Stimulated activated CD8-positive, alpha-beta memory T cell treated with anti-CD3 and anti-CD28 coated beads, Interleukin-12 subunit alpha, Interleukin-12 subunit beta, amount 100 ng/mL, for 24 hours (primary cell): ENCODE results near the gene ACOXL.

Source experiments
- DNase-seq: peaks from one replicate; pipeline ENCODE4 v3.0.0-alpha.2; 2020; ENCODE audit errors: extremely low read depth

ACOXL gene

DNA sequence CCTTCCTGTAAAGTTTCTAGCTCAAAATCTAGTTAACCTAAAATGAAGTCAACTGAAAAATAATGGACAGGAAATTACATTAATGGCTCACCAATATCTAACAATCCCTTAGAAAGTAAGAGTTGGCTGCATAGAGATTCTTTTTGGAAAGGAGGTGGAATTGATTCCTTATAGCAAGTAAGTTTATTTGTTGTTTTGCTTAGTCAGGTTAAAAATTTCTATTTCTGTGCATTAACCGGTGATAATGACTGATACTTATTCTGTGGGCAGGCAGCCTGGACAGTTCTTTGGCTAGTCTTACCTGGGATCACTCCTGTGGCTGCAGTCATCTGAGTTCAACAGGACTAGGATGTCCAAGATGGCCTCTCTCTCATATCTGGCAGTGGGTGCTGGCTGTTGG lies 381.5 kb downstream of the ACOXL start:
- DNase-seq = no peak

GRCh38 chr2:111116011-111116746 lies 383.8 kb downstream of the ACOXL start:
- DNase-seq = no peak

DNA sequence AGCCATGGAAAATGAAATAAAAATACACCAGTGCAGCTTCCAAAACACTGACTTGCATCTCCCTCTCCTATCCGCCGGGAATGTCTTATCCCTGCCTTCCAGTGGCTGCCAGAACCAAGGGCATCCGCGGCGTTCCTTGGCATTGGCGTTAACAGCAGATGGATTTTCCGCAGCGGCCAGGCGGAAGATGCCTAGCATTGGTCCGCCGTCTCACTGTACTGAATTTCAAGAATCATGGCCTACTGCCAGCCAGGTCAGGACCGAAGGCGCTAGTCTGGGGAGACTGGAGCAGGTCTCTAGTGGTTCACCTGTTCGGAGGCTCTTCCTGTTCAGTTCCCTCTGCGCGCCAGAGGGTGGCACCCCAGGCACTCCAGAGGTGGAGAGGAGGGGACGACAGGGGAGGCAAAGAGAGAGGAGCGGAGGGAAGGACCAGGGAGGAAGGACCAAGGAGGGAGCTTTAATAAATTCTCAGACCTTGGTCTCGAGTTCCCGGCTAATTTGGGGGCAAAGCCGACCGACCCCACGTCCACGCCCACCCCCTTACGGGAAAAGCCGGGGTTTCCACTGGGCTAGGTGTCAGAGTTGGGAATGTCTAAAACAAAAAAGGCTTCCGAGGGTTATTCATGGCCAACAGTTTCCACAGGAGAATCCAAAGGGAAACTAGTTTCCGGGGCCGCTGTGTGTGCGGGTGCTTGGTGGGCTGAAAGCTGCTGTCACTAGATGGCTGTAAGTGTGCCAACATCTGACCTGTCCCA lies 384.6 kb downstream of the ACOXL start:
- DNase-seq = no peak

DNA sequence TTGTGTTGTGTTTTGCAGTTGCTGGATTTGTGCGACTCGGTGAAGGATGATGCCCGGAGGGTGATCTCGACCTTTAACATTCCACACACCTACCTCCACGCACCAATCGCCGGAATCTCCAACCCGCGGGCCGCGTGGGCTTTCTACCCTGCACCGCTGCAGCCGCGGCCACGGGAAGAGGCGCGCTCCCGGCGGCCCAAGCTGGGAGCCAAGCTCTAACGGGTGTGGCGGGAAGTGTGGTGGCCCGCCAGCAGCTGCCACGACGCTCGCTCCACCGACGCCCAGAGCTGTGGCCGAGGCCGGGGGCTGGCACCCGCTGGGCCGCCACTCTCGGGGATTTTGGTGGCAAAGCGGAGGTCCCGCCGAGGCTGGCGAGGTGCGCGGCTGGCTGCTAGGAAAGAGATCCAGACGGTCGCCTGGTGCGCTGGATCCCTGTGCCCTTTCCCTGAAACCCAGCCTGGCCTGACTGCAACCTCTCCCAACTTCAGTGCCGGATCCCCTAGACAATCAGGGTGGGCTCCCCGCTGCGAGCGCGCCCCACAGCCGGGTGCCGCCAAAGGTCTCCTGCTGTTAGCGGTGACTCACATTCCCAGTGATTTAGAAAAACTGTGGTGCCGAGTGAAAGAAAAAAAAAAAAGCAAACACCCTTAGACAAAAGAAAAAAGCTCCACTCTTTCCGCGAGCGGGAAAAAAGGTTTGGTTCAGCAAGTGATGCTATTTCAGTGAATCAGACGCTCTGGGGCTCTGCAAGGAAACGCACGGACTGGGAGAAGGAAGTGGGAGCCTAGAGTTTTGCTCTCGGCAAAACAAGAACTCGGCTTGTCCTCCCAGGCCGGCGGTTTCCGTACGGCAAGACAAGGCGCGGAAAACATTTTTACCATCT lies 385.5 kb downstream of the ACOXL start:
- no peak for DNase-seq

- no peak for DNase-seq
These were observed 386.2 kb downstream of the ACOXL start for GRCh38 chr2:111118481-111118980.

- no peak for DNase-seq
These were observed 386.8 kb downstream of the ACOXL start for GRCh38 chr2:111118981-111119821.

GRCh38 chr2:111119822-111120252 lies 387.5 kb downstream of the ACOXL start:
- DNase-seq = no peak

GRCh38 chr2:111120253-111121027 lies 388.1 kb downstream of the ACOXL start, which contains the start of gene BCL2L11:
Gene BCL2L11 (plus strand): TSS chr2:111120914. CDS start chr2:111123746, 2,832 bp downstream.
- peak; percentile 73 for DNase-seq

DNA sequence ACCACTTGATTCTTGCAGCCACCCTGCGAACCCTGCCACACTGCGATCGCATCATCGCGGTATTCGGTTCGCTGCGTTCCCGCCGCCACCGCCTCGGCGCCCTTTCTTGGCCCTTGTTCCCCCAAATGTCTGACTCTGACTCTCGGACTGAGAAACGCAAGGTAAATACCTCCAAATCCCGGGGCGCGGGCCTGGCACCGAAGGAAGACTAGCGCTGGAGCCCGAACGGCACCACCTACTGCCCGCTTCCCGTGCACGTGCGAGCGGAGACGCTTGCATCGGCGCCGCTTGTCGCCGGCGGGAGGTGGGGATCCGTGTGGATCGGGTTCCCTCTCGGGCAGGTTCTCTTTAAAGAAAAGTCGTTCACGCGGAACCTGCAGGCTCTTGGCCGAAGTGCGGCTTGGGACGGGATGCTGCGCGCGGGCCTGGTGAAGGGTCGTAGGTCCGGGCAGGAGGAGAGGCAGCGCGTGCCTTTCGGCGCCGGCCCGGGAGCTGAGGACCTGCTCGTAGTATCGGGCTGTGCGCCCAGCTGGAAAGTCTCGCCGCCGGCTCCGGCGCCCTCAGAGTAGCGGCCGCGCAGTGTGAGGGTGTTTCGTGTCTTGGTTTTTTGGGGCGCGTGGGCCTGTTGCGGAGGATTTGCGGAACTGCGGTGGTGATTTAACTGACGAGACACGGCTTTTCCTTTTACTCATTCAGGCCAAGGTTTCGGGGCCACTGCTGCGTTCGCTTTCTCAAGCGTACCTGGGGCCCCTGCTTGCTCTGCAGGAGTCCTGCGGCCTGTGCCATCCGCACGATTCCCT lies 388.9 kb downstream of the ACOXL start:
- no peak for DNase-seq

- DNase-seq = no peak
These were observed 389.7 kb downstream of the ACOXL start for GRCh38 chr2:111121828-111122630.

GRCh38 chr2:111122631-111123421 lies 390.5 kb downstream of the ACOXL start:
- DNase-seq = no peak

DNA sequence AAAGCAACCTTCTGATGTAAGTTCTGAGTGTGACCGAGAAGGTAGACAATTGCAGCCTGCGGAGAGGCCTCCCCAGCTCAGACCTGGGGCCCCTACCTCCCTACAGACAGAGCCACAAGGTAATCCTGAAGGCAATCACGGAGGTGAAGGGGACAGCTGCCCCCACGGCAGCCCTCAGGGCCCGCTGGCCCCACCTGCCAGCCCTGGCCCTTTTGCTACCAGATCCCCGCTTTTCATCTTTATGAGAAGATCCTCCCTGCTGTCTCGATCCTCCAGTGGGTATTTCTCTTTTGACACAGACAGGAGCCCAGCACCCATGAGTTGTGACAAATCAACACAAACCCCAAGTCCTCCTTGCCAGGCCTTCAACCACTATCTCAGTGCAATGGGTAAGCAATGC lies 391.4 kb downstream of the ACOXL start:
- DNase-seq = no peak

DNA sequence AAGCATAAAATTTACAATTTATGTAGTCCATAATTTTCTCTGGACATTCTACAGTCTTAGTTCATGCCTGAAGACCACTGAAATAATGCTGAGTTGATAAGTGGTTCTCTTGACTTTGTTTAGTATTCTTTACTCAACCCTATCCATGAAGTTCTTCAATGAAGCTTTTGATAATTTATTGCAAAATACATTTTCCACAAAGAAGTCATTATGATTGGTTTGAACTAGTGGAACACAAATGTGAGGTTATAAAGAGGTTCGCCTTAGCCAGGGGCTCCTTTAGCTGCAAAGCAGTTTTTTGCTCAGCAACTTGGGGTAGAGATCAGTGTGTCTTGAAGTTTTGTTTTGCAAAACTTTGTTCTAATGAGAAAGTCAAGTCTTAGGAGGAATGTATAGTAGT lies 394.2 kb downstream of the ACOXL start:
- no peak for DNase-seq

GRCh38 chr2:111127351-111127750 lies 395.0 kb downstream of the ACOXL start:
- no peak for DNase-seq

- DNase-seq = no peak
These were observed 395.7 kb downstream of the ACOXL start for GRCh38 chr2:111128096-111128495.

GRCh38 chr2:111133603-111134002 lies 401.2 kb downstream of the ACOXL start:
- no peak for DNase-seq

- no peak for DNase-seq
These were observed 401.7 kb downstream of the ACOXL start for GRCh38 chr2:111134055-111134454.
